Suprapubic skin (tissue), 4 donors: ENCODE measurements around the gene ITPK1. TPM values are rescaled to one million over a fixed set of nuclear protein-coding genes. Genes with fewer than 3 reads are reported as not detected.

Source experiments
- DNase-seq, 2 donors: peaks; one replicate each; pipeline ENCODE4 v3.0.0-alpha.2; 2019; ENCODE audit warnings: low spot score in 2 of 2
- H3K27ac ChIP-seq: fragments of 200-600 bp; sonication (generic); one replicate; pipeline ENCODE4 v1.5.1; 2019
- H3K27me3 ChIP-seq: fragments of 200-600 bp; sonication (generic); one replicate; pipeline ENCODE4 v1.5.1; 2019
- H3K36me3 ChIP-seq: fragments of 200-600 bp; sonication (generic); one replicate; pipeline ENCODE4 v1.5.1; 2019
- H3K4me1 ChIP-seq: fragments of 200-600 bp; sonication (generic); one replicate; pipeline ENCODE4 v1.5.1; 2019
- H3K4me3 ChIP-seq: fragments of 200-600 bp; sonication (generic); one replicate; pipeline ENCODE4 v1.5.1; 2019; ENCODE audit warnings: mild to moderate bottlenecking
- H3K9me3 ChIP-seq: fragments of 200-600 bp; sonication (generic); one replicate; pipeline ENCODE4 v1.5.1; 2019
- EP300 ChIP-seq: sonication (generic); formaldehyde crosslinking; IDR thresholded peaks from one replicate; pipeline ENCODE4 v1.6.1; 2017; ENCODE audit warnings: antibody characterized with exemption
- POLR2A ChIP-seq, 2 donors: fragments of 450-650 bp; IDR thresholded peaks; one replicate each; pipeline ENCODE4 v1.6.1; 2017; ENCODE audit warnings: antibody characterized with exemption in 2 of 2, mild to moderate bottlenecking in 2 of 2, moderate library complexity in 2 of 2
- POLR2AphosphoS5 ChIP-seq, 3 donors: sonication (generic); formaldehyde crosslinking; IDR thresholded peaks; one replicate each; pipeline ENCODE4 v1.6.1; 2017; ENCODE audit warnings: antibody characterized with exemption in 3 of 3
- WGBS: methylation state at CpG from one replicate; pipeline ENCODE4 v1.1.5; 2018; 5-methylcytosine and 5-hydroxymethylcytosine counted together
- total RNA-seq, 4 donors: library from RNA; depleted of rRNA; stranded (reverse); fragments of >200 nt; gene quantifications; one replicate each; pipeline ENCODE4 v1.1.0, GENCODE V29; 2016
- TF ChIP-seq, protein P1 (sequence below), 2 donors: fragments of 200-600 bp in 1 of 2; fragments of 450-650 bp in 1 of 2; sonication (generic) in 1 of 2; IDR thresholded peaks; one replicate each; pipeline ENCODE4 v1.5.1; 2016 to 2019; ENCODE audit warnings: antibody characterized with exemption in 2 of 2, mild to moderate bottlenecking in 1 of 2, moderate library complexity in 1 of 2

ITPK1 gene
- total RNA-seq, 4 donors from 2014 or later, result 29.9 to 33.6 (median 32.2) TPM

DNA sequence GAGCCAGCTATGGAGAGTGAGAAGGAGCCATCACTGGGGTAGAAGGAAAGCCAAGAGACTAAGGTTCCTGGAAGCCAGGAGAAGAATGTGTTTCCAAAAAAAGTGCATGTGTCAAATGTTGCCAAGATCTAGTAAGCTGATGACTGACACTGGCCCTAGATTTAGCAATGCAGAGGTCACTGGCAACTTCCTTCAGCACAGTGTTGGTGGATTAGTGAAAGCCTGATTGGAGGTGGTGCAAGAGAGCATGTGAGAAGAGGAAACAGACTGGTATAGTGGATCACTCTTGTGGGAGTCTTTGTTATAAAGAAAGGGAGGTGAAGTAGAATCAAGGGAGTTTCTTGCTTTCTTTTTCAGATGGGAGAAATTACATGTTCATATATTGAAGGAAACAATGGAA, 226.8 kb downstream of the ITPK1 start:
- H3K27me3 ChIP-seq, result peaks cover 18% of the 10 kb centered on the region
- TF ChIP-seq POLR2A (IDR thresholded peaks at IDR 0.05), result no peak
- TF ChIP-seq, protein P1, sequence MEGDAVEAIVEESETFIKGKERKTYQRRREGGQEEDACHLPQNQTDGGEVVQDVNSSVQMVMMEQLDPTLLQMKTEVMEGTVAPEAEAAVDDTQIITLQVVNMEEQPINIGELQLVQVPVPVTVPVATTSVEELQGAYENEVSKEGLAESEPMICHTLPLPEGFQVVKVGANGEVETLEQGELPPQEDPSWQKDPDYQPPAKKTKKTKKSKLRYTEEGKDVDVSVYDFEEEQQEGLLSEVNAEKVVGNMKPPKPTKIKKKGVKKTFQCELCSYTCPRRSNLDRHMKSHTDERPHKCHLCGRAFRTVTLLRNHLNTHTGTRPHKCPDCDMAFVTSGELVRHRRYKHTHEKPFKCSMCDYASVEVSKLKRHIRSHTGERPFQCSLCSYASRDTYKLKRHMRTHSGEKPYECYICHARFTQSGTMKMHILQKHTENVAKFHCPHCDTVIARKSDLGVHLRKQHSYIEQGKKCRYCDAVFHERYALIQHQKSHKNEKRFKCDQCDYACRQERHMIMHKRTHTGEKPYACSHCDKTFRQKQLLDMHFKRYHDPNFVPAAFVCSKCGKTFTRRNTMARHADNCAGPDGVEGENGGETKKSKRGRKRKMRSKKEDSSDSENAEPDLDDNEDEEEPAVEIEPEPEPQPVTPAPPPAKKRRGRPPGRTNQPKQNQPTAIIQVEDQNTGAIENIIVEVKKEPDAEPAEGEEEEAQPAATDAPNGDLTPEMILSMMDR (IDR thresholded peaks at IDR 0.05), result no peak
- no peak for TF ChIP-seq EP300
- TF ChIP-seq POLR2AphosphoS5 (IDR thresholded peaks at IDR 0.05), result no peak
- DNase-seq, result no peak
- H3K9me3 ChIP-seq, result peaks cover 8% of the 10 kb centered on the region
- no peaks in the 10 kb centered on the region for H3K36me3 ChIP-seq
- H3K27ac ChIP-seq, result no peak overlapping the region
- H3K4me3 ChIP-seq, result no peak overlapping the region
- H3K4me1 ChIP-seq, result no peaks in the 10 kb centered on the region

DNA sequence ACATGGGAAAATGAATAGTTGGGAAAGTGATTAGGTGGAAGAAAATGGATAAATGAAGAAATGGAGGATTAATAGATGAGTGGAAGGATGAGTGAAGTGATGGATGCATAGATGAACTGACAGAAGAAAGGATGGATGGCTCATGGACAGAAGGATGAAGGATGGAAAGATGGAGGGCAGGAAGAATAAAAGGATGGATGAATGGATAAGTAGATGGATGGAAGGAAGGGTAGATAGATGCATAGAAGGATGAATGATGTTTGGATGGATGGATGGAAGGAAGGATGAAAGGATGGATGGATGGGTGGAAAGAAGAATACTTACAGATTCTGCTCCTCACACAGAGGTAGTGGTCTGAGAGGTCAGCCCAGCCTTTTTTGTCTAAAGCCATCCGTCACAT, 228.6 kb downstream of the ITPK1 start:
- Histone ChIP-seq H3K27me3 (peaks cover 17% of the 10 kb centered on the region), H3K27ac (no peak overlapping the region), H3K4me1 (no peaks in the 10 kb centered on the region), H3K36me3 (no peaks in the 10 kb centered on the region), H3K4me3 (no peak overlapping the region), H3K9me3 (no peaks in the 10 kb centered on the region)
- 95% methylated on average over 1 of the region's 1 CpG for WGBS
- DNase-seq, result no peak
- no peak for TF ChIP-seq EP300
- TF ChIP-seq POLR2A (IDR thresholded peaks at IDR 0.05), result no peak
- no peak for TF ChIP-seq POLR2AphosphoS5 (IDR thresholded peaks at IDR 0.05)
- TF ChIP-seq, protein P1 (IDR thresholded peaks at IDR 0.05), result no peak

Other genes with a start within 250 kb of the ITPK1 start
- gene CHGA, start 192.8 kb downstream of the ITPK1 start, total RNA-seq, result under 1 TPM in 1 of 4 donors, not detected in 3; 0.55 TPM
- gene MOAP1, start 69.0 kb upstream of the ITPK1 start, total RNA-seq, result 10 to 100 TPM; 18.2 to 33.9 (median 24.1) TPM
- 10 to 100 TPM in 1 of 4 donors, 1 to 10 TPM in 3; 6.6 to 11.5 (median 7.1) TPM for gene LYSET, start 69.4 kb upstream of the ITPK1 start, total RNA-seq
- 10 to 100 TPM in 1 of 4 donors, 1 to 10 TPM in 3; 5.6 to 11.3 (median 7.4) TPM for gene GON7, start 91.1 kb upstream of the ITPK1 start, total RNA-seq
- gene UBR7, start 91.3 kb upstream of the ITPK1 start, total RNA-seq, result 10 to 100 TPM; 20.6 to 38.2 (median 34.1) TPM
- 10 to 100 TPM; 18.8 to 27.0 (median 23.6) TPM for gene BTBD7, start 217.1 kb upstream of the ITPK1 start, total RNA-seq
- gene COX8C, start 231.3 kb upstream of the ITPK1 start, total RNA-seq, result not detected